Colonic mucosa (tissue), 4 donors: ENCODE measurements around the gene MPRIP. TPM values are rescaled to one million over a fixed set of nuclear protein-coding genes. Genes with fewer than 3 reads are reported as not detected.

Source experiments
- DNase-seq: peaks from one replicate; pipeline ENCODE4 v3.0.0-alpha.2; 2020
- H3K27ac ChIP-seq: fragments of 200-600 bp; one replicate; pipeline ENCODE4 v1.8.0; 2021
- H3K27me3 ChIP-seq: fragments of 200-600 bp; one replicate; pipeline ENCODE4 v1.8.0; 2021
- H3K36me3 ChIP-seq: fragments of 200-600 bp; one replicate; pipeline ENCODE4 v1.8.0; 2021
- H3K4me1 ChIP-seq: fragments of 200-600 bp; one replicate; pipeline ENCODE4 v1.8.0; 2021; ENCODE audit warnings: mild to moderate bottlenecking
- H3K4me3 ChIP-seq: fragments of 200-600 bp; one replicate; pipeline ENCODE4 v1.8.0; 2021
- H3K9ac ChIP-seq, 2 donors: one replicate each; pipeline ENCODE4 v1.7.0; 2013; ENCODE audit warnings: control low read depth in 2 of 2, low read depth in 2 of 2, low read length in 2 of 2
- H3K9me3 ChIP-seq: fragments of 200-600 bp; one replicate; pipeline ENCODE4 v1.8.0; 2021
- CTCF ChIP-seq: fragments of 200-600 bp; IDR thresholded peaks from one replicate; pipeline ENCODE4 v1.8.0; 2022; ENCODE audit warnings: antibody characterized with exemption, mild to moderate bottlenecking
- intact Hi-C: fragments of 100-400 bp; cut with DNase I; formaldehyde crosslinking; loops from one replicate; pipeline ENCODE4 v1.14.1; 2022
- total RNA-seq, 2 donors: library from RNA; stranded (reverse); fragmentation: NEBNext Ultra II Directional in 1 of 2; extraction: Animal tissue kit (Norgen Biotek cat#: 25700) in 1 of 2; gene quantifications; one replicate each; pipeline ENCODE4 v1.2.1, GENCODE V29; 2021
- donor health status: healthy.
- donor health status: DM: no; HTN: no; CAD: no.
- donor health status: DM: no; HTN: no; CAD: no.

MPRIP gene
- total RNA-seq, 2 donors from 2014 or later, result 146 to 211 TPM

DNA sequence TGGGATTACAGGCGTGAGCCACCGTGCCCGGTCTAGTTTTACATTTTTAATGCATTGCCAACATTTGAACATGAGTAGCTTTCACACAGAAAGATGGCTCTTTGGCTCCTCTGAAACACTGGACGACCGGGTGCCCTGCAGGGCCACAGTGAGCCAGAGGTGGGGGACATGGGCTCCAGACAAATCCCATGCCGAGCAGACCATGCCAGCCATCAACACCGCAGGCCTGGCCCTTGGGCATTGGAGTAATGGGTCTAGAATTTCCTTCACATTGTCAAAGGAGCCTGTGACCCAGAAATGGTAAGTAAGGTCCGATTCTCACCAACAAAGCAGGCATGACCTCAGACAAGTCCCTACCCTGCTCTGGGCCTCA, 21.4 kb upstream of the MPRIP start:
- Histone ChIP-seq H3K36me3 (no peaks in the 10 kb centered on the region), H3K9me3 (no peaks in the 10 kb centered on the region), H3K9ac (peak overlapping the region in 1 of 2 donors; percentile 35), H3K4me1 (no peaks in the 10 kb centered on the region), H3K4me3 (no peak overlapping the region), H3K27me3 (no peaks in the 10 kb centered on the region), H3K27ac (no peak overlapping the region)
- DNase-seq, result no peak
- intact Hi-C loops, result no loop called here
- TF ChIP-seq CTCF, result no peak

- no peaks in the 10 kb centered on the region for H3K9me3 ChIP-seq
- no peaks in the 10 kb centered on the region for H3K27me3 ChIP-seq
- no peak for DNase-seq
- intact Hi-C loops, result no loop called here
- no peaks in the 10 kb centered on the region for H3K36me3 ChIP-seq
- TF ChIP-seq CTCF, result no peak
- H3K4me1 ChIP-seq, result no peaks in the 10 kb centered on the region
- H3K4me3 ChIP-seq, result no peak overlapping the region
- H3K27ac ChIP-seq, result no peak overlapping the region
- H3K9ac ChIP-seq, result peak overlapping the region in 1 of 2 donors; percentile 35
These were observed 20.9 kb upstream of the MPRIP start for GRCh38 chr17:17021194-17021863.

- Histone ChIP-seq H3K36me3 (no peaks in the 10 kb centered on the region), H3K4me1 (no peaks in the 10 kb centered on the region), H3K27me3 (no peaks in the 10 kb centered on the region), H3K4me3 (no peak overlapping the region), H3K9ac (no peak overlapping the region), H3K9me3 (no peaks in the 10 kb centered on the region), H3K27ac (no peak overlapping the region)
- intact Hi-C loops, result no loop called here
- no peak for TF ChIP-seq CTCF
- no peak for DNase-seq
These were observed 20.2 kb upstream of the MPRIP start for GRCh38 chr17:17022011-17022410.

- Histone ChIP-seq H3K9ac (no peak overlapping the region), H3K36me3 (no peaks in the 10 kb centered on the region), H3K4me3 (no peak overlapping the region), H3K4me1 (no peaks in the 10 kb centered on the region), H3K9me3 (no peaks in the 10 kb centered on the region), H3K27ac (no peak overlapping the region), H3K27me3 (no peaks in the 10 kb centered on the region)
- intact Hi-C loops, result no loop called here
- no peak for TF ChIP-seq CTCF
- no peak for DNase-seq
These were observed 19.8 kb upstream of the MPRIP start for GRCh38 chr17:17022456-17022855.

DNA sequence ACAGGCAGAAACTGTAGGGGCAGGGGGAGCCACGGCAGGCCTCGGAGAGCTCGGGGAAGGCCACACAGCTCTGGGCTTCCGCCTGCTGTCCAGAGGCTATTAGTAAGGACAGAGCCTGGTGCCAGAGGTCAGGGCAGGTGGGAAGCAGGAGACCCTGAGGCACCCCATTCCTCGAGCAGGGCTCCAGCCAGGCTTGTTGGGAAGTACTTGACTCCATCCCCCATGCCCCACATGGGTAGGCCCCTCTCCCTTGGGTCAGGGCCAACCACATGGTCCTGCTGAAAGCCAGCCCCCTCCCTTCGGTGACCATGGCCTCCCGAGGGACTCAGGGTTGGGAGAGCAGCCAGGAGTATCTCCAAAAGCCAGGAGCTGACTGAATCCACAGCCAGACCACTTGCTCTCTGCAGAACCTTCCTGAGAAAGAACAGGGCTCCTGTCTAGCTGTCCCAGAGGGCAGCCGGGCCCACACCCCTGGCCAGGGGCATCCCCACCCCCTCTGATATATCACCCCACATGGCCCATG, 17.4 kb upstream of the MPRIP start:
- Histone ChIP-seq H3K9ac (no peak overlapping the region), H3K4me1 (peaks cover 13% of the 10 kb centered on the region), H3K36me3 (no peaks in the 10 kb centered on the region), H3K4me3 (no peak overlapping the region), H3K27me3 (no peaks in the 10 kb centered on the region), H3K27ac (no peak overlapping the region), H3K9me3 (no peaks in the 10 kb centered on the region)
- TF ChIP-seq CTCF, result no peak
- intact Hi-C loops, result no loop called here
- DNase-seq, result no peak
